OCI-LY7 (cell line): Measurements from ENCODE around the gene ZNF593OS. TPM values are rescaled to one million over a fixed set of nuclear protein-coding genes. Genes with fewer than 3 reads are reported as not detected.

Experiments used
- BruUV-seq: library from RNA; stranded (reverse); fragments of 400-500 nt; replicated peaks from 2 replicates; lab custom pipeline; 2021; lab: Mats Ljungman, UMichigan
- CTCF ChIA-PET: fragments of 300-600 bp; sonication (Branson Sonifier 250); formaldehyde crosslinking; loops from one replicate; lab custom pipeline; 2022; ENCODE audit warnings: antibody characterized with exemption; ENCODE audit not compliant: unreplicated experiment; lab: Charles Lee
- POLR2A ChIA-PET: fragments of 300-600 bp; sonication (Branson Sonifier 250); formaldehyde crosslinking; loops from one replicate; lab custom pipeline; 2022; ENCODE audit warnings: antibody characterized with exemption; lab: Charles Lee
- DNase-seq: peaks from one replicate; pipeline ENCODE4 v3.0.0-alpha.2; 2015; ENCODE audit warnings: low spot score
- H2AFZ ChIP-seq: fragments of 200-600 bp; sonication (generic), shearing (Covaris generic); 2 replicates; pipeline ENCODE4 v1.6.1; 2014; ENCODE audit warnings: mild to moderate bottlenecking, antibody characterized with exemption, low read length, moderate library complexity
- H3K27ac ChIP-seq: fragments of 200-600 bp; sonication (generic); 2 replicates; pipeline ENCODE4 v1.5.1; 2014; ENCODE audit warnings: mixed run types, low read depth, mild to moderate bottlenecking, moderate library complexity, low read length, inconsistent platforms; ENCODE audit not compliant: poor library complexity, severe bottlenecking
- H3K36me3 ChIP-seq: fragments of 200-600 bp; sonication (generic); 2 replicates; pipeline ENCODE4 v1.6.1; 2014; ENCODE audit warnings: mild to moderate bottlenecking, antibody characterized with exemption, low read length, moderate library complexity, mixed read lengths; ENCODE audit not compliant: insufficient read depth
- H3K4me1 ChIP-seq: fragments of 200-600 bp; sonication (generic); 2 replicates; pipeline ENCODE4 v1.5.1; 2014; ENCODE audit warnings: mild to moderate bottlenecking, low read length; ENCODE audit not compliant: insufficient read depth, poor library complexity, severe bottlenecking
- H3K4me2 ChIP-seq: fragments of 200-600 bp; sonication (generic); 2 replicates; pipeline ENCODE4 v1.6.1; 2014; ENCODE audit warnings: mild to moderate bottlenecking, low read length
- H3K4me3 ChIP-seq: fragments of 200-600 bp; sonication (generic); 2 replicates; pipeline ENCODE4 v1.5.1; 2014; ENCODE audit warnings: mild to moderate bottlenecking, low read depth, low read length; ENCODE audit not compliant: poor library complexity, severe bottlenecking
- H3K79me2 ChIP-seq: fragments of 200-600 bp; sonication (generic); 2 replicates; pipeline ENCODE4 v1.6.1; 2016; ENCODE audit warnings: low read depth, mild to moderate bottlenecking, low read length, moderate library complexity, mixed read lengths; ENCODE audit not compliant: insufficient read depth
- H3K9me2 ChIP-seq: fragments of 200-600 bp; sonication (generic); 2 replicates; pipeline ENCODE4 v1.6.1; 2016; ENCODE audit warnings: mild to moderate bottlenecking, low read length, mixed read lengths; ENCODE audit not compliant: insufficient read depth
- H3K9me3 ChIP-seq: fragments of 200-600 bp; sonication (generic); 2 replicates; pipeline ENCODE4 v1.6.1; 2014; ENCODE audit warnings: mild to moderate bottlenecking, mixed run types, low read length, mixed read lengths
- H4K20me1 ChIP-seq: fragments of 200-600 bp; sonication (generic); 2 replicates; pipeline ENCODE4 v1.6.1; 2014; ENCODE audit warnings: mild to moderate bottlenecking, antibody characterized with exemption, low read length, moderate library complexity, mixed read lengths; ENCODE audit not compliant: insufficient read depth
- CTCF ChIP-seq: fragments of 200-600 bp; sonication (generic); conservative IDR thresholded peaks from 2 replicates; pipeline ENCODE4 v1.5.1; 2014; ENCODE audit warnings: mild to moderate bottlenecking, antibody characterized with exemption, low read length, moderate library complexity, mixed read lengths
- EZH2phosphoT487 ChIP-seq: fragments of 200-600 bp; sonication (generic); IDR thresholded peaks from 2 replicates; pipeline ENCODE4 v1.6.1; 2018; ENCODE audit warnings: low read depth, borderline replicate concordance, mild to moderate bottlenecking, mixed run types, antibody characterized with exemption, low read length, moderate library complexity, mixed read lengths
- intact Hi-C: fragments of 100-400 bp; cut with micrococcal nuclease; formaldehyde crosslinking; loops from one replicate; pipeline ENCODE4 v1.10.0; 2022; ENCODE audit not compliant: unreplicated experiment
- total RNA-seq, 2 experiments: library from RNA; depleted of rRNA in 1 of 2; stranded (reverse); fragments of >200 nt in 1 of 2; shearing (Covaris generic) in 1 of 2; gene quantifications; 2 replicates each; pipeline ENCODE4 v1.2.3, GENCODE V29; 2014 to 2022

ZNF593OS gene
- total RNA-seq, 2 experiments from 2014 or later: not detected

GRCh38 chr1:26220199-26220912 lies 48.7 kb upstream of the ZNF593OS start:
- Histone ChIP-seq H2AFZ (no peak overlapping the region), H3K4me3 (no peak overlapping the region), H3K27ac (no peak overlapping the region), H3K9me3 (no peaks in the 10 kb centered on the region), H3K79me2 (no peaks in the 10 kb centered on the region), H3K4me2 (no peak overlapping the region), H3K36me3 (no peaks in the 10 kb centered on the region), H4K20me1 (no peaks in the 10 kb centered on the region; the same call in 1 of the 2 replicates), H3K4me1 (no peaks in the 10 kb centered on the region), H3K9me2 (no peaks in the 10 kb centered on the region)
- BruUV-seq: no TSS peak
- ChIA-PET POLR2A (no interaction called here), CTCF (no interaction called here)
- DNase-seq: no peak
- intact Hi-C loops: no loop called here
- TF ChIP-seq CTCF (no peak), EZH2phosphoT487 (no peak)

- H3K9me2 ChIP-seq: no peaks in the 10 kb centered on the region
- ChIA-PET POLR2A (no interaction called here), CTCF (no interaction called here)
- no peaks in the 10 kb centered on the region for H3K79me2 ChIP-seq
- no peaks in the 10 kb centered on the region for H3K36me3 ChIP-seq
- BruUV-seq: no TSS peak
- H3K9me3 ChIP-seq: no peaks in the 10 kb centered on the region
- no peaks in the 10 kb centered on the region; the same call in 1 of the 2 replicates for H4K20me1 ChIP-seq
- intact Hi-C loops: no loop called here
- DNase-seq: no peak
- H3K27ac ChIP-seq: no peak overlapping the region
- no peaks in the 10 kb centered on the region for H3K4me1 ChIP-seq
- H3K4me3 ChIP-seq: no peak overlapping the region
- TF ChIP-seq CTCF (no peak), EZH2phosphoT487 (no peak)
- no peak overlapping the region for H3K4me2 ChIP-seq
- H2AFZ ChIP-seq: no peak overlapping the region
Observed at GRCh38 chr1:26218906-26219494, 47.4 kb upstream of the ZNF593OS start.

GRCh38 chr1:26215246-26215645 lies 43.6 kb upstream of the ZNF593OS start:
- Histone ChIP-seq H3K4me3 (no peak overlapping the region), H4K20me1 (no peaks in the 10 kb centered on the region), H3K4me2 (no peak overlapping the region), H3K36me3 (no peaks in the 10 kb centered on the region), H2AFZ (no peak overlapping the region), H3K9me2 (no peaks in the 10 kb centered on the region), H3K4me1 (no peaks in the 10 kb centered on the region), H3K27ac (no peak overlapping the region), H3K9me3 (no peaks in the 10 kb centered on the region), H3K79me2 (no peaks in the 10 kb centered on the region)
- no peak for DNase-seq
- ChIA-PET POLR2A (no interaction called here), CTCF (interaction anchor here (0.6 kb wide), 1 partner anchor 237 kb away, joined by 3 read pairs; no protein-coding TSS in a partner anchor)
- intact Hi-C loops: no loop called here
- TF ChIP-seq CTCF (no peak), EZH2phosphoT487 (no peak)
- BruUV-seq: no TSS peak
